Transverse colon (tissue), 1 donor: Measurements from ENCODE around the gene DDX46.

Source experiments
- EP300 ChIP-seq: sonication (generic); formaldehyde crosslinking; IDR thresholded peaks from one replicate; pipeline ENCODE4 v1.6.1; 2017; ENCODE audit warnings: antibody characterized with exemption, low read depth
- POLR2A ChIP-seq: fragments of 450-650 bp; IDR thresholded peaks from one replicate; pipeline ENCODE4 v1.6.1; 2016; ENCODE audit warnings: antibody characterized with exemption, mild to moderate bottlenecking, moderate library complexity

- no peak for TF ChIP-seq POLR2A
- no peak for TF ChIP-seq EP300
Observed at GRCh38 chr5:134821841-134822240, 63.3 kb downstream of the DDX46 start.
